NCI-H226 (cell line): ENCODE data around the gene ASB13.
"Not testable (repeated sequence)": the region's sequence is repeated elsewhere in the genome, so short reads cannot be mapped to it uniquely, and the experiment has no call there.

Experiments used
- DNase-seq: peaks from one replicate; pipeline ENCODE4 v3.0.0-alpha.2; 2015

Gene ASB13

GRCh38 chr10:5622186-5622960 is 44.0 kb downstream of the ASB13 start:
- no peak for DNase-seq

GRCh38 chr10:5621371-5621770 is 45.0 kb downstream of the ASB13 start:
- DNase-seq: not testable (repeated sequence)

- no peak for DNase-seq
Measured at GRCh38 chr10:5620966-5621365, 45.4 kb downstream of the ASB13 start.

DNA sequence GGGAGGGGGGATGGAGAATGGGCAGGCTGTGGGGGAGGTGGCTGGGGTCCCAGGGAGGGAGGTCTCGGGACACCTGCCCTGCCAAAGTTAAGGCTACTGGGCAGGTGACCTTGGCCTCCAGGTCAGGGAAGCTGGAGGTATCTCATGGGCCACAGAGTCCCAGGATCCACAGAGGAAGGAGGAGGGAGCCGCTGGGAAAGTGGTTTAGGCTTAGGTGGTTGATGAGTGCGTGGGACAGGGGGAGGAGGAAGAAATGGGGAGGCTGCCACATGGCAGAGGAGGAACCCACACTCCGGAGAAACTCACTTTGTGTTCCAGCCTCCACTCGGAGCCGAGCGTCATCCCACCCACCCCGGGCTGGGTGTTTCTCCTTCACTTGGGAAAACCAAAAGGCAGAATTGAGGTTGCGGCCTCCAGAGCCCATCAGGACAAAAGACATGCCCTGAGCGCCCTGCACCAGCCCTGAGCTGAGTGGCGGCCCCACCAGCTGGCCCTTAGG is 46.1 kb downstream of the ASB13 start:
- DNase-seq: no peak

- no peak for DNase-seq
Measured at GRCh38 chr10:5619362-5620211, 46.8 kb downstream of the ASB13 start.

GRCh38 chr10:5618829-5619228 is 47.6 kb downstream of the ASB13 start:
- no peak for DNase-seq

GRCh38 chr10:5618042-5618441 is 48.4 kb downstream of the ASB13 start:
- no peak for DNase-seq

GRCh38 chr10:5617521-5617920 is 48.9 kb downstream of the ASB13 start:
- DNase-seq: no peak

- no peak for DNase-seq
Measured at GRCh38 chr10:5616836-5617235, 49.6 kb downstream of the ASB13 start.

- no peak for DNase-seq
Measured at GRCh38 chr10:5616046-5616445, 50.3 kb downstream of the ASB13 start.

- DNase-seq: no peak
Measured at GRCh38 chr10:5615316-5615715, 51.1 kb downstream of the ASB13 start.

GRCh38 chr10:5614155-5614721 is 52.2 kb downstream of the ASB13 start:
- DNase-seq: no peak

- DNase-seq: no peak
Measured at GRCh38 chr10:5613481-5614154, 52.8 kb downstream of the ASB13 start.

DNA sequence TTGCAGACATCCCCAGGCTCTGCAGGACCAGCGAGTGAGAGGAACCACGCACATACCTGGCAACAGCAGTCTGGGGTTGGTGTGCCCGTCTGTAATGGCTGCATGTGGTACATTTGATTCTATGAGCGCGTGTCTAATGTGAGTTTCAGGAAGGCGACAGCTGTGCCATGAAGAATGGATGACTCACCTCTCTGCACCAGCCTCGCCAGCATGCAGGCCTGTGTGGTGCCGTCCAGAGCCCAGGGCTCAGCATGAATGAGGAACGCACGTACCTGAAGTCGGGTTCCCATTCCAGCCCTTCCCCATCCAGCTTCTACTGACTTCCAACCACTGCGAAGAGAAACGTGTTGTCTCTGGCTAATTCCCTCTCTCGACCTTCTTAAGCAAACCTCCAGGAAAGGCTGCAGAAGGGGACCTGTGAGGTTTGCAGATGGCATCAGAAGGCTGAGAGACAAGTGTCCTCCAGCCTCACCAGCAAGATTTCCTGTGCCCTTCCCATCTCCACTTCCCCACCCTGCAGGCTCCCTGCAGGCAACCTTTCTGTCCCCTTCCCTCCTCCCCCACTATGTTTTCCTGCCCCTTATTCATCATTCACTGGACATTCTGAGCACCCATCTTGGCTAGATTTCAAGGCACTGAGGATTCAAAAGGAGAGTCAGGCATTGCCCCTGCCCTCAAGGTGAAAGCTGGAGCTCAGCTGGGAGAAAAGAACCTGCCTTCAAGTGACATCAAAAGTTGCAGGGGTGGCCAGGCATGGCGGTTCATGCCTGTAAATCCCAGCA is 54.3 kb downstream of the ASB13 start:
- DNase-seq: no peak

- no peak for DNase-seq
Measured at GRCh38 chr10:5609952-5610616, 56.3 kb downstream of the ASB13 start.

GRCh38 chr10:5608608-5609220 is 57.7 kb downstream of the ASB13 start:
- DNase-seq: no peak

- DNase-seq: no peak
Measured at GRCh38 chr10:5607594-5607993, 58.8 kb downstream of the ASB13 start.

- no peak for DNase-seq
Measured at GRCh38 chr10:5606864-5607263, 59.5 kb downstream of the ASB13 start.

DNA sequence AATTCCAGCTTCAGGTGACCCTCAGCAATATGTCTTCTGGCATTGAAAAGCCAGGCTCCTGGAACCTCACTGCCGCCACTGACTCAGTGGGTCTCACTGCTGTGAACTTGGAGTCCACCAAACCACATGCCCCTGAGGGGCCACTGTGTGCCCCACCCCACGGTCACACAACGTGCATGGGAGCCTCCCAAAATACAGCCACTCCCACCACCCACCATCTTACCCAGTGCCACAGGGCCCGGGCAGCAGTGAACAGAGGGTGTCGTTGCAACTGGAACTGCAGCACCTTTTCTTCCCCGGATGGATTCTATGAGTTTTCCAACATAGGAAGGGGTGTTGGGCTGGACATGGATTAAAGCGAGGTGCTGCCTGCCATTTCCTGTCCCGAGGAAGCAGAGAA is 60.1 kb downstream of the ASB13 start:
- DNase-seq: no peak

DNA sequence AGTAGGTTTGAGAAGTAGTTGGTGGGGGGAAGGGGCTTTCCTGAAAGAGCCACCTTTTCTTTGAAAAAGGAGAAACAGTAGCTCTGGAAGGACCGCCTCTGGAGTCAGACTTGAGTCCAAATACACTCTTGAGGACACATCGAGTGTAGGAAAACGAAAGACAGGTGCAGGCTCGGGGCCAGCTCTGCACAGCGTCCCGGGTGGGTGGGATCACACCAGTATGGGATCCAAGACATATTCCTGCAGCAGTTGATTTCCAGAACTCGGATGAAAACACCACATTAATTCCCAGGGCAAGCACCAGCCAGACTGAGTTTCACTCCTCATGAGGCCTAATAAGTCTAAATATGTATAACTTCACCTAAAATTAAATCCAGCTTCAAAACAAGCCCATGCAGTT is 61.4 kb downstream of the ASB13 start:
- DNase-seq: no peak

DNA sequence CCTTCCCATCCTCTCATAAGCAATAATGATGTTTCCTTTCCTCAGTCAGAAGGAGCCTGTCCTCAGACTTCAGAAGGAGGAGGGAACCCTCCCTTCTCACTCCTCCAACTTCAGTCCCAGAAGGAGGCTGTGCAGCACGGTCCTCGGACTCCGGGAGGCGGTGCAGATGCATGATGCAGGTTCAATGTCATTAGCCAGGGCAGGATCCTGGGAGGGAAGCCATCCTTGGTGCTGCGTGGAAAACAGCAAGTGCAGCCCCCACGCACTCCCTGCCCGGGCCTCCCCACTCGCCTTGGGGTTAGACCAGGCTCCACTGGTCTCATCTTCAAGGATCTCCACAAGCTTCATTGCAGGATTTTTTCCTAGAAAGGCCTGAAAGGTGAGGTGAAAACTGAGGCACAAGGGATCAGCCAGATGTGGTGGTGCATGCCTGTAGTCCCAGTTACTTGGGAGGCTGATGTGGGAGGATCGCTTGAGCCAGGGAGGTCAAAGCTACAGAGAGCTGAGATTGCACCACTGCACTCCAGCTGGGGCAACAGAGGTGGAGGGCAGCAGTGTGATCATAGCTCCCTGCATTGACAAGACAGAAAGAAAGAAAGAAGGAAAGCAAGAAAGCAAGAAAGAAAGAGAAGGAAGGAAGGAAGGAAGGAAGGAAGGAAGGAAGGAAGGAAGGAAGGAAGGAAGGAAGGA is 62.0 kb downstream of the ASB13 start:
- no peak for DNase-seq
